ENCODE results near the gene TBC1D12. TPM values are rescaled to one million over a fixed set of nuclear protein-coding genes. Genes with fewer than 3 reads are reported as not detected.
"Not testable (repeated sequence)": the region's sequence is repeated elsewhere in the genome, so short reads cannot be mapped to it uniquely, and the experiment has no call there.

Gene TBC1D12
- total RNA-seq, 4 donors from 2014 or later = 30.0 to 36.0 (median 32.9) TPM

DNA sequence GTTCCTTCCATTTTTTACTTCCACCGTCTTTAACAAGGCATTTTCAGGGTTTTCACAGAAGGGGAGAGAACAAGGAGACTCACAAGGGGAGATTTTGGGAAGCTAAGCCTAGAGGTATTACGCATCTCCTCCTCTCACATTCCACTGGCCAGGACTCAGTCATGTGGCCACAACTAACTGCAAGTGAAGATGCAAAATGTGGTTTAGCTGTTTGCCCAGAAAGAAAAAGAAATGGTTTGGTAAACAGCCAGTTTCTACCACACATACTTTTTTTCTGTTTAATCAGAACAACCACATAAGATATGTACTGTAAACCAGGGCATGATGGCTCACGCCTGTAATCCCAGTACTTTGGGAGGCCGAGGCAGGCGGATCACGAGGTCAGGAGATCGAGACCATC lies 121.8 kb downstream of the TBC1D12 start:
- no peaks in the 10 kb centered on the region for H3K27me3 ChIP-seq
- H3K4me1 ChIP-seq = no peaks in the 10 kb centered on the region
- DNase-seq (ENCODE audit: low spot score in 2 of 2) = no peak
- no peak overlapping the region for H3K4me3 ChIP-seq
- H3K36me3 ChIP-seq = peaks cover 0 to 61% (median 0%) of the 10 kb centered on the region in 3 donors
- WGBS, 2 donors = 88 to 96% methylated on average over 7 of the region's 7 CpGs
- H3K9me3 ChIP-seq = no peaks in the 10 kb centered on the region
- TF ChIP-seq POLR2A (IDR thresholded peaks at IDR 0.05) = no peak
- no peak for TF ChIP-seq EP300 (IDR thresholded peaks at IDR 0.05)
- TF ChIP-seq CTCF (IDR thresholded peaks at IDR 0.05) = no peak
- no peak overlapping the region for H3K27ac ChIP-seq

DNA sequence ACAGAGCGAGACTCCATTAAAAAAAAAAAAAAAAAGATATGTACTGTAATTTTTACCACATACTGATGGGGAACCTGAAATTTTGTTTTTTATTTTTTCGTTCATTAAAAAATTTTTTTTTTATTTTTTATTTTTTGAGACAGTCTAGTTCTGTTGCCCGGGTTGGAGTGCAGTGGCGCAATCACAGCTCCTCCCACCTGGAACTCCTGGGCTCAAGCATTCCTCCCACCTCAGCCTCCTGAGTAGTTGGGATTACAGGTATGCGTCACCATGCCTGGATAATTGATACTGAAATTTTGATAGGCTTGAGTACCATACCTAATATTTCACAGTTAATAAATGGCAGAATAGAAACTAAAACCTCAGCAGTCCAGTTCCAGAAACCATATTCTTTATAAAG lies 122.4 kb downstream of the TBC1D12 start:
- TF ChIP-seq CTCF (IDR thresholded peaks at IDR 0.05) (no peak), POLR2A (IDR thresholded peaks at IDR 0.05) (no peak), EP300 (IDR thresholded peaks at IDR 0.05) (no peak)
- no peak for DNase-seq (ENCODE audit: low spot score in 2 of 2)
- no peak overlapping the region for H3K4me3 ChIP-seq
- H3K4me1 ChIP-seq = no peaks in the 10 kb centered on the region
- H3K36me3 ChIP-seq = peaks cover 0 to 56% (median 0%) of the 10 kb centered on the region in 3 donors
- H3K27ac ChIP-seq = no peak overlapping the region
- WGBS, 2 donors = 98% methylated on average over 5 of the region's 5 CpGs
- no peaks in the 10 kb centered on the region for H3K9me3 ChIP-seq
- no peaks in the 10 kb centered on the region for H3K27me3 ChIP-seq

DNA sequence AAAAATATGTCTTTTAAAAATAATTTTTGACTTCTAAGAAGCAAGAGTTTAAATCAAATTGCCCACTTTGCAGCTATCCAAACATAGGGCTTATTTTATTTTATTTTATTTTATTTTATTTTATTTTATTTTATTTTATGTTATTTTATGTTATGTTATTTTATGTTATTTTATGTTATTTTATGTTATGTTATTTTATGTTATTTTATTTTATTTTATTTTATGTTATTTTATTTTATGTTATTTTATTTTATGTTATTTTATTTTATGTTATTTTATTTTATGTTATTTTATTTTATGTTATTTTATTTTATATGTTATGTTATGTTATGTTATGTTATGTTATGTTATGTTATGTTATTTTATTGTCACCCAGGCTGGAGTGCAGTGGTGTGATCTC lies 129.2 kb downstream of the TBC1D12 start:
- H3K27ac ChIP-seq; H3K4me1 ChIP-seq; H3K4me3 ChIP-seq; DNase-seq (ENCODE audit: low spot score in 2 of 2); H3K9me3 ChIP-seq; H3K27me3 ChIP-seq: not testable (repeated sequence)
- peaks cover 0 to 43% (median 0%) of the 10 kb centered on the region in 3 donors for H3K36me3 ChIP-seq

DNA sequence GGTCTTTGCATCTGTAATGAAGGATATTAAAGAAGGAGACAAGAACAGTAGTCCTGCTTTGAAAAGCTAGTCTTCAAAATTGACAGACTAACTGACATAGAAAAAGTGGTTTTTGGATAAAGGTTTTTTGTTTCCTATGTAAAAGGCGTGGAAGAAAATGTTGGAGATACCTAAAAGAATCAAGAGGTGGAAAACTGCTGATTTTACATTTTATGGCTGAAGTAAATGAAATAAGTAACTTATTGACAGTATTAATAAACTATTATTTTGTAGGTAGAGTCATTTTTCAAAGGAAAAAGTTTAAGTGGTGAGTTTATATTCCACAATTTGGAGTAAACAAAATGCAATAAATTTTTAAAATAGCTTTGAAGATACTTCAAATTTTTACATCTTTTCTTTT lies 130.7 kb downstream of the TBC1D12 start:
- no peak for TF ChIP-seq CTCF (IDR thresholded peaks at IDR 0.05)
- TF ChIP-seq EP300 (IDR thresholded peaks at IDR 0.05) = no peak
- TF ChIP-seq POLR2A (IDR thresholded peaks at IDR 0.05) = no peak
- 87 to 90% methylated on average over 1 of the region's 1 CpG for WGBS, 2 donors
- H3K9me3 ChIP-seq = no peaks in the 10 kb centered on the region
- no peaks in the 10 kb centered on the region for H3K4me1 ChIP-seq
- DNase-seq (ENCODE audit: low spot score in 2 of 2) = no peak
- H3K36me3 ChIP-seq = peaks cover 0 to 40% (median 0%) of the 10 kb centered on the region in 3 donors
- H3K27ac ChIP-seq = no peak overlapping the region
- H3K4me3 ChIP-seq = no peak overlapping the region
- H3K27me3 ChIP-seq = no peaks in the 10 kb centered on the region

GRCh38 chr10:94542282-94542681 lies 139.9 kb downstream of the TBC1D12 start:
- not testable (repeated sequence) for DNase-seq (ENCODE audit: low spot score in 2 of 2); H3K36me3 ChIP-seq; H3K27me3 ChIP-seq; H3K9me3 ChIP-seq; H3K27ac ChIP-seq; H3K4me3 ChIP-seq
- peaks cover 0 to 23% (median 6%) of the 10 kb centered on the region in 4 donors for H3K4me1 ChIP-seq
- WGBS, 2 donors = 93 to 100% methylated on average over 2 of the region's 2 CpGs

GRCh38 chr10:94545391-94546048 lies 143.2 kb downstream of the TBC1D12 start, which contains the start of gene HELLS:
HELLS (plus strand) TSS chr10:94545788; CDS start chr10:94545922, 134 bp downstream.
- Histone ChIP-seq H3K4me3 (peak within 1 kb of the TSS; percentile 55 to 98 (median 88)), H3K27ac (peak within 1 kb of the TSS; percentile 5 to 81 (median 51)), H3K36me3 (no peaks in the 10 kb centered on the region), H3K4me1 (peaks cover 0 to 23% (median 6%) of the 10 kb centered on the region in 4 donors), H3K9me3 (no peaks in the 10 kb centered on the region), H3K27me3 (no peaks in the 10 kb centered on the region)
- 0 to 1% methylated on average over 36 to 48 of the region's 48 CpGs for WGBS, 2 donors
- peak; percentile 32 to 62 for DNase-seq (ENCODE audit: low spot score in 2 of 2)
- TF ChIP-seq EP300 (IDR thresholded peaks at IDR 0.05) (peak in 1 of 2 donors; percentile 15), POLR2A (IDR thresholded peaks at IDR 0.05) (no peak), CTCF (IDR thresholded peaks at IDR 0.05) (no peak)
